Muscle layer of duodenum (tissue), 2 donors: ENCODE measurements around the gene IKZF3.

Source experiments
- H3K27ac ChIP-seq: one replicate; pipeline ENCODE4 v1.7.0; 2013; ENCODE audit warnings: mild to moderate bottlenecking, low read length
- H3K27me3 ChIP-seq: one replicate; pipeline ENCODE4 v1.7.0; 2013; ENCODE audit warnings: low read depth, mild to moderate bottlenecking, control low read depth, low read length
- H3K36me3 ChIP-seq, 2 donors: one replicate each; pipeline ENCODE4 v1.7.0; 2013; ENCODE audit warnings: low read length in 2 of 2, control low read depth in 1 of 2, mild to moderate bottlenecking in 1 of 2; ENCODE audit not compliant: insufficient read depth in 2 of 2, control insufficient read depth in 1 of 2
- H3K4me1 ChIP-seq, 2 donors: one replicate each; pipeline ENCODE4 v1.7.0; 2013; ENCODE audit warnings: low read length in 2 of 2, mild to moderate bottlenecking in 2 of 2, control low read depth in 1 of 2, moderate library complexity in 1 of 2; ENCODE audit not compliant: insufficient read depth in 2 of 2, control insufficient read depth in 1 of 2
- H3K4me3 ChIP-seq, 2 donors: one replicate each; pipeline ENCODE4 v1.7.0; 2013; ENCODE audit warnings: low read length in 2 of 2, low read depth in 1 of 2, mild to moderate bottlenecking in 1 of 2
- H3K9me3 ChIP-seq, 2 donors: one replicate each; pipeline ENCODE4 v1.7.0; 2013; ENCODE audit warnings: low read length in 2 of 2, control low read depth in 1 of 2, mild to moderate bottlenecking in 1 of 2; ENCODE audit not compliant: control insufficient read depth in 1 of 2
- donor health status: healthy.

IKZF3 gene

GRCh38 chr17:39834017-39834416, 30.1 kb downstream of the IKZF3 start:
- Histone ChIP-seq H3K36me3 (no peaks in the 10 kb centered on the region), H3K4me3 (no peak overlapping the region), H3K27ac (no peak overlapping the region), H3K27me3 (no peaks in the 10 kb centered on the region), H3K4me1 (no peaks in the 10 kb centered on the region), H3K9me3 (peaks cover 0 to 11% of the 10 kb centered on the region in 2 donors)

DNA sequence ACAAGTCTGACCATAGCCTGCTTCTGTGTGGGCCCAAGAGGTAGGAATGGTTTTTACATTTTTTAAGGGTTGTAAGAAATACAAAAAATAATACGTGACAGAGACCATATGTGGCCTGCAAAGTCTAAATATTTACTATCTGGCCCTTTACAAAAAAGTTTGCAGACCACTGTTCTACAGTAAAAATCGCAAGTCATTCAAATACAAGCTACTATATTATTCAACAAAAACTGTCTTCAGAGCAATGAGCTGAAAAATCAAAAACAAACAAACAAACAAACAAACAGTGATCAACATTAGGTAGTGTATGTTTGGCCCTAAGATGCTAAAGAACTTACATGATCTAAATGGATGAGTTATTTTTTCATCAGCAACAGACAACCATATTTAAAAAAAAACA, 32.5 kb downstream of the IKZF3 start:
- Histone ChIP-seq H3K27me3 (no peaks in the 10 kb centered on the region), H3K4me3 (no peak overlapping the region), H3K36me3 (no peaks in the 10 kb centered on the region)

DNA sequence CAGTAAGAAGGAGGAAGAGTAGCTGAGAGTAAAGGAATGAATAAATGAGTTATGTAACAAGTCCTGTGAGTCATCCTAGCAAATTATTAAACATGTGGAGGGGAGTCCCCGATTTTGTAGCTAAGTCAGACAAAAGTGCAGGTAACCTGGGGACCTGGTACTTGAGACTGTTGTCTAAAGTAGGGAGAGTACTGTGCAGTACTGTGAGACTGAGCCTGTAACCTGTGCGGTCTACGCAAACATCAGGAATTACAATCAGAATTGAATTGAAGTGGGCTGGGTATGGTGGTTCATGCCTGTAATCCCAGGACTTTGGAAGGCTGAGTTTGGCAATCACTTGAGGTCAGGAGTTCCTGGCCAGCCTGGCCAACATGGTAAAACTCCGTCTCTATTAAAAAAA, 35.7 kb downstream of the IKZF3 start:
- H3K4me1 ChIP-seq: no peaks in the 10 kb centered on the region
- peaks cover 0 to 4% of the 10 kb centered on the region in 2 donors for H3K9me3 ChIP-seq
- no peak overlapping the region for H3K27ac ChIP-seq
- no peaks in the 10 kb centered on the region for H3K27me3 ChIP-seq
- H3K4me3 ChIP-seq: no peak overlapping the region
- no peaks in the 10 kb centered on the region for H3K36me3 ChIP-seq

More for the DNA sequence above, 32.5 kb downstream of the IKZF3 start:
- peaks cover 0 to 11% of the 10 kb centered on the region in 2 donors for H3K9me3 ChIP-seq
- H3K4me1 ChIP-seq: no peaks in the 10 kb centered on the region
- H3K27ac ChIP-seq: no peak overlapping the region

- Histone ChIP-seq H3K4me3 (no peak overlapping the region), H3K9me3 (peaks cover 0 to 4% of the 10 kb centered on the region in 2 donors), H3K27ac (no peak overlapping the region), H3K4me1 (no peaks in the 10 kb centered on the region), H3K27me3 (no peaks in the 10 kb centered on the region), H3K36me3 (no peaks in the 10 kb centered on the region)
Measured at GRCh38 chr17:39826334-39826733, 37.8 kb downstream of the IKZF3 start.

- Histone ChIP-seq H3K27me3 (no peaks in the 10 kb centered on the region), H3K4me1 (no peaks in the 10 kb centered on the region), H3K36me3 (no peaks in the 10 kb centered on the region), H3K9me3 (peaks cover 0 to 4% of the 10 kb centered on the region in 2 donors), H3K4me3 (no peak overlapping the region), H3K27ac (no peak overlapping the region)
Measured at GRCh38 chr17:39823407-39824054, 40.6 kb downstream of the IKZF3 start.

DNA sequence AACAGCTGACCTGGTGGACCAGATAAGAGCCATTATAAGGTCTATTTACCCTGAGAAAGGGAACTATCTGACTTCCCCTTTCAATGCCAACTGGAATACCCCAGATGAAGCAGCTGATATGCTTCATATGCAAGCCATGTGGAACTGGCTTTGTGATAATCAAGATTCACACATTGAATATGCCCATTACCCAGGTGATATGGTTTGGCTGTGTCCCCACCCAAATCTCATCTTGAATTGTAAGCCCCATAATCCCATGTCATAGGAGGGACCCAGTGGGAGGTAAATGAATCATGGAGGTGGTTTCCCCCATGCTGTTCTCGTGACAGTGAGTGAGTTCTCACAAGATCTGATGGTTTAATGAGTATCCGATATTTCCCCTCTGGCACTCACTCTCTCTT, 42.1 kb downstream of the IKZF3 start:
- H3K4me1 ChIP-seq: no peaks in the 10 kb centered on the region
- no peaks in the 10 kb centered on the region for H3K36me3 ChIP-seq
- H3K27me3 ChIP-seq: no peaks in the 10 kb centered on the region
- no peak overlapping the region for H3K27ac ChIP-seq
- H3K9me3 ChIP-seq: peaks cover 0 to 4% of the 10 kb centered on the region in 2 donors
- no peak overlapping the region for H3K4me3 ChIP-seq

DNA sequence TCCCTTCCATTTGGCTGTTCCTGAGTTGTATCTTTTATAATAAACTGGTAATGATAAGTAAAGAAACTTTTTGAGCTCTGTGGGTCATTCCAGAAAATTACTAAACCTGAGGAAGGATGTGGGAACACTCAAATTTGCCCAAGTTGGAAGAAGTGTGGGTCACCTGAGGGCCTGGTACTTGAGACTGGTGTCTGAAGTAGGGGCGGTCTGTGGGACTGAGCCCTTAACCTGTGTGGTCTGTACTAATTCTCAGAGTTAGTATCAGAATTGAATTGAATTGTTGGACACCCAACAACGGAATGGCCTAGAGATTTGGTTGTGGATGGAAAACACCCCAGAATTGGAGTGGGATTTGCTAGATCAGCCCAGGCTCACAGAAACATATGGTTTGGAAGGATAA, 43.1 kb downstream of the IKZF3 start:
- no peak overlapping the region for H3K4me3 ChIP-seq
- peaks cover 0 to 4% of the 10 kb centered on the region in 2 donors for H3K9me3 ChIP-seq
- no peak overlapping the region for H3K27ac ChIP-seq
- H3K27me3 ChIP-seq: no peaks in the 10 kb centered on the region
- no peaks in the 10 kb centered on the region for H3K36me3 ChIP-seq
- no peaks in the 10 kb centered on the region for H3K4me1 ChIP-seq

- Histone ChIP-seq H3K27me3 (no peaks in the 10 kb centered on the region), H3K4me1 (no peaks in the 10 kb centered on the region), H3K27ac (no peak overlapping the region), H3K36me3 (no peaks in the 10 kb centered on the region), H3K4me3 (no peak overlapping the region), H3K9me3 (peaks cover 0 to 4% of the 10 kb centered on the region in 2 donors)
Measured at GRCh38 chr17:39820541-39820940, 43.6 kb downstream of the IKZF3 start.

- Histone ChIP-seq H3K4me3 (no peak overlapping the region), H3K9me3 (no peaks in the 10 kb centered on the region), H3K4me1 (no peaks in the 10 kb centered on the region), H3K36me3 (no peaks in the 10 kb centered on the region), H3K27ac (no peak overlapping the region), H3K27me3 (no peaks in the 10 kb centered on the region)
Measured at GRCh38 chr17:39818358-39819000, 45.6 kb downstream of the IKZF3 start.

DNA sequence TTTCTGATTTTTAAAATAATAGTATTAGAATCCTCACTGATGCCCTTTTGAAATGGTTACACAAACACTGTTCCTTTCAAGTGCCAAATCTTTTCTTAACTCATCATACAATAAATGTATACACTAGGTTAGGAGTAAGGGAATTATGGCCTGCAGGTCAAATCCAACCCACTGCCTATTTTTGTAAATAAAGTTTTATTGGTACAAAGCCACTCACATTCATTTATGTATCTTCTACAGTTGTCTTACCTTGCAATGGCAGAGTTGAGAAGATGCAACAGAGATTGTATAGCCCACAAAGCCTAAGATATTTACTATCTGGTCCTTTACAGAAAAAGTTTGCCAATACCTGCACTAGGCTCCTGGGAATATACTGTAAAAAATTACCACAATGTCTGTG, 47.8 kb downstream of the IKZF3 start:
- Histone ChIP-seq H3K27me3 (no peaks in the 10 kb centered on the region), H3K27ac (no peak overlapping the region), H3K4me1 (no peaks in the 10 kb centered on the region), H3K36me3 (no peaks in the 10 kb centered on the region), H3K4me3 (no peak overlapping the region), H3K9me3 (no peaks in the 10 kb centered on the region)

GRCh38 chr17:39814497-39814896, 49.6 kb downstream of the IKZF3 start:
- H3K9me3 ChIP-seq: no peaks in the 10 kb centered on the region
- H3K4me1 ChIP-seq: no peaks in the 10 kb centered on the region
- no peak overlapping the region for H3K27ac ChIP-seq

DNA sequence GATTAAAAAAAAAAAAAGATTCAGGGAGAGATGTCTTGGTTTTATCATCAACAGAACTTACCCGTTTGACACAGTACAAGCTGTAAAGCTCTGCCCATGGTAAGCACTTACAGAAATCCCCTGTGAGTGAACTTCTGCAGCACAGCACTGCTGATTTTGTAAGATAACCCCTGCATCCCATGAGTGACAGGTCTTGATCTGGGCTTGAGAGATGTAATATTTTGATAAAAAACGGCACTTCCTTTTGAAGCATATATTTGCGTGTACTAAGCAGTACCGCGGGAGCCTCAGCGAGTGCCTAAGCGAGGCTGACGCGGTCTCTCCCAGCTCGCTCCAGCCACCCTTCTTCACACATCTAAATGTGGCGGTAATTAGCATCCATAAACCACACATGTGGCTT, 50.5 kb downstream of the IKZF3 start:
- Histone ChIP-seq H3K27ac (no peak overlapping the region), H3K36me3 (no peaks in the 10 kb centered on the region), H3K4me1 (no peaks in the 10 kb centered on the region), H3K9me3 (no peaks in the 10 kb centered on the region), H3K27me3 (no peaks in the 10 kb centered on the region), H3K4me3 (no peak overlapping the region)

More at GRCh38 chr17:39814497-39814896, 49.6 kb downstream of the IKZF3 start:
- Histone ChIP-seq H3K4me3 (no peak overlapping the region), H3K27me3 (no peaks in the 10 kb centered on the region), H3K36me3 (no peaks in the 10 kb centered on the region)
